Neural progenitor cell (in vitro differentiated cells): ENCODE data around the gene HYCC2.

Experiments
- EZH2 ChIP-seq: fragments of 200-600 bp; sonication (generic); IDR thresholded peaks from 2 replicates; pipeline ENCODE4 v1.6.1; 2017; ENCODE audit warnings: antibody characterized with exemption, mild to moderate bottlenecking, moderate library complexity
- EZH2phosphoT487 ChIP-seq: fragments of 200-600 bp; sonication (generic); IDR thresholded peaks from 2 replicates; pipeline ENCODE4 v1.6.1; 2017; ENCODE audit warnings: antibody characterized with exemption
- TF ChIP-seq, protein P1 (sequence below): fragments of 200-600 bp; sonication (generic); IDR thresholded peaks from 2 replicates; pipeline ENCODE4 v1.5.1; 2017; ENCODE audit warnings: antibody characterized with exemption, mild to moderate bottlenecking

DNA sequence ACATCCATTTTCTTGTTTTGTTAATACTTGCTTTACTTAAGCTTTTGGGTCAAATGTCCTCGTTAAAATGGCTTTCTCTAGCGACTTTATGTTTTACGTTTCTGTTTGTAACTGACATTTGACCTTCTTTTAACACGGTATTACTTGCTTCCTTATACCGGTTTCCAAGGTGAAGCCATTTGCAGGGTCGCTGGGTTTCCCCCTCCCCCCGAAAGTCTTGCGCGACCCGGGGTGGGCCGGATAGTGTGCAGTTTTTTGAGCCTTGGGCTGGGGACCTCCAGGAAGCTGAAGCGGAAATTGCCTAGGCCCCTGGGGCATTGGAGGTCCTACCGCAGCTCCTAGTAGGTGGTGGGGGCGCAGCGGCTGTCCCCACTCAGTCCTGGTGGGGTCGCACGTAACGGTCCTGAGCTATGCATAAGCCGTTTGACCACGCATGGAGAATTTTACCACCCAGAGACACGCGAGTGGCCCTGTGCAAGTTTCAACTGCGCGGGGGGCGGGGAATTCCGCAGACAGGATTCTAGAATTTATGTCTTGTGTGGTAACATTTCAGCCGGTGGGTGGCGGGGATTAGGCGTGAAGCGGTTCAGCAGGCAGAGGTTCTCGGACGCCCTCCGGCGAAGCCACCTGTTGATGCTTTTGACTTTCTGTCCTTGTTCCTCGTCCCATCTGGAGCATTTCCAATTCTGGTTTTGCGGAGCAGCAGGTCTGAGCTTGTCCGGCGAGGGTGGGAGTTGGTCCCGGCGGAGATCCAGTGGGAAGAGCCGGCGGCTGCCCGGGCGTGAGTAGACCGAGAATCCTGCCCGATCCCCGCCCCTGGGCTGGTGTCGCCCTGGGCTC lies 46.9 kb upstream of the HYCC2 start:
- TF ChIP-seq, protein P1, sequence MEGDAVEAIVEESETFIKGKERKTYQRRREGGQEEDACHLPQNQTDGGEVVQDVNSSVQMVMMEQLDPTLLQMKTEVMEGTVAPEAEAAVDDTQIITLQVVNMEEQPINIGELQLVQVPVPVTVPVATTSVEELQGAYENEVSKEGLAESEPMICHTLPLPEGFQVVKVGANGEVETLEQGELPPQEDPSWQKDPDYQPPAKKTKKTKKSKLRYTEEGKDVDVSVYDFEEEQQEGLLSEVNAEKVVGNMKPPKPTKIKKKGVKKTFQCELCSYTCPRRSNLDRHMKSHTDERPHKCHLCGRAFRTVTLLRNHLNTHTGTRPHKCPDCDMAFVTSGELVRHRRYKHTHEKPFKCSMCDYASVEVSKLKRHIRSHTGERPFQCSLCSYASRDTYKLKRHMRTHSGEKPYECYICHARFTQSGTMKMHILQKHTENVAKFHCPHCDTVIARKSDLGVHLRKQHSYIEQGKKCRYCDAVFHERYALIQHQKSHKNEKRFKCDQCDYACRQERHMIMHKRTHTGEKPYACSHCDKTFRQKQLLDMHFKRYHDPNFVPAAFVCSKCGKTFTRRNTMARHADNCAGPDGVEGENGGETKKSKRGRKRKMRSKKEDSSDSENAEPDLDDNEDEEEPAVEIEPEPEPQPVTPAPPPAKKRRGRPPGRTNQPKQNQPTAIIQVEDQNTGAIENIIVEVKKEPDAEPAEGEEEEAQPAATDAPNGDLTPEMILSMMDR, result no peak
- TF ChIP-seq EZH2 (no peak), EZH2phosphoT487 (no peak)
